HCT116 (cell line): ENCODE data around the gene LAGE3. TPM values are rescaled to one million over a fixed set of nuclear protein-coding genes. Genes with fewer than 3 reads are reported as not detected.

ENCODE experiments used
- ATAC-seq: fragments of 200-7000 bp; cut with Tn5 transposase; 2 replicates; pipeline ENCODE4 v1.9.1; 2020; ENCODE audit warnings: mild to moderate bottlenecking, moderate library complexity
- BruUV-seq: library from RNA; stranded (reverse); fragments of 400-500 nt; replicated peaks from 2 replicates; lab custom pipeline; 2021; lab: Mats Ljungman, UMichigan
- CTCF ChIA-PET: fragments of 300-600 bp; sonication (Branson Sonifier 250); formaldehyde crosslinking; loops from one replicate; lab custom pipeline; 2021; ENCODE audit warnings: antibody characterized with exemption; lab: Charles Lee
- POLR2A ChIA-PET: fragments of 300-600, 350-600 bp; sonication (Branson Sonifier 250); formaldehyde crosslinking; loops from one replicate; lab custom pipeline; 2021; ENCODE audit warnings: antibody characterized with exemption; lab: Charles Lee
- RAD21 ChIA-PET, 2 experiments: fragments of 300-600 bp; sonication (Branson Sonifier 250); formaldehyde crosslinking; loops; one replicate each; lab custom pipeline; 2023; ENCODE audit warnings: low total read pairs in 2 of 2; ENCODE audit not compliant: uncharacterized antibody in 2 of 2, unreplicated experiment in 2 of 2, low non-redundant PET in 1 of 2; lab: Charles Lee
- DNase-seq: peaks from one replicate; pipeline ENCODE4 v3.0.0-alpha.2; 2010; ENCODE audit warnings: low read depth, low spot score
- H2AFZ ChIP-seq: fragments of 200-600 bp; shearing (Covaris generic), sonication (generic); 2 replicates; pipeline ENCODE4 v1.6.1; 2017; ENCODE audit warnings: low read depth, mixed run types, mixed read lengths, antibody characterized with exemption, low read length; ENCODE audit not compliant: poor library complexity, severe bottlenecking
- H3K27ac ChIP-seq: 2 replicates; pipeline ENCODE4 v1.5.1; 2012; ENCODE audit warnings: low read depth, low read length
- H3K27me3 ChIP-seq: fragments of 200-600 bp; sonication (generic); 2 replicates; pipeline ENCODE4 v1.6.1; 2016; ENCODE audit warnings: mixed run types, low read length, mixed read lengths; ENCODE audit not compliant: insufficient read depth
- H3K36me3 ChIP-seq, 2 experiments: fragments of 200-500 bp in 1 of 2; fragments of 200-600 bp in 1 of 2; sonication (Bioruptor generic) in 1 of 2; sonication (generic) in 1 of 2; 2 replicates each; pipeline versions ENCODE4 v1.5.1 to v1.6.1; 2014 to 2016; ENCODE audit warnings: low read length in 2 of 2, inconsistent platforms in 1 of 2, mixed read lengths in 1 of 2, mixed run types in 1 of 2; ENCODE audit not compliant: insufficient read depth in 2 of 2, control insufficient read depth in 1 of 2
- H3K4me1 ChIP-seq, 2 experiments: fragments of 200-600 bp in 1 of 2; sonication (generic) in 1 of 2; 2 replicates each; pipeline versions ENCODE4 v1.5.1 to v1.6.1; 2012 to 2017; ENCODE audit warnings: low read length in 2 of 2, inconsistent platforms in 1 of 2, mild to moderate bottlenecking in 1 of 2, mixed read lengths in 1 of 2, mixed run types in 1 of 2, moderate library complexity in 1 of 2; ENCODE audit not compliant: insufficient read depth in 2 of 2, control insufficient read depth in 1 of 2
- H3K4me2 ChIP-seq: fragments of 200-600 bp; sonication (generic); 2 replicates; pipeline ENCODE4 v1.6.1; 2017; ENCODE audit warnings: mixed run types, low read length, mixed read lengths
- H3K4me3 ChIP-seq, 2 experiments: fragments of 200-600 bp in 1 of 2; sonication (generic) in 1 of 2; replicated peaks in 1 of 2; 2 replicates each; pipeline ENCODE4 v1.5.1; 2011 to 2016; ENCODE audit warnings: low read length in 2 of 2, control low read depth in 1 of 2, low read depth in 1 of 2, mild to moderate bottlenecking in 1 of 2, mixed read lengths in 1 of 2, mixed run types in 1 of 2
- H3K79me2 ChIP-seq: fragments of 200-600 bp; sonication (generic); 2 replicates; pipeline ENCODE4 v1.6.1; 2017; ENCODE audit warnings: mild to moderate bottlenecking, mixed run types, low read length, moderate library complexity, mixed read lengths; ENCODE audit not compliant: insufficient read depth
- H3K9ac ChIP-seq: fragments of 200-600 bp; sonication (generic); 2 replicates; pipeline ENCODE4 v1.6.1; 2016; ENCODE audit warnings: low read length, mixed read lengths
- H3K9me2 ChIP-seq: fragments of 200-600 bp; sonication (generic), shearing (Covaris generic); 2 replicates; pipeline ENCODE4 v1.6.1; 2017; ENCODE audit warnings: mixed run types, mild to moderate bottlenecking, moderate library complexity; ENCODE audit not compliant: insufficient read depth
- H3K9me3 ChIP-seq, 2 experiments: fragments of 200-500 bp in 1 of 2; fragments of 200-600 bp in 1 of 2; sonication (Bioruptor generic) in 1 of 2; sonication (generic) in 1 of 2; 2 replicates each; pipeline ENCODE4 v1.6.1; 2014 to 2017; ENCODE audit warnings: low read length in 2 of 2, mixed read lengths in 2 of 2, inconsistent platforms in 1 of 2, low read depth in 1 of 2, mild to moderate bottlenecking in 1 of 2, mixed run types in 1 of 2, moderate library complexity in 1 of 2; ENCODE audit not compliant: control insufficient read depth in 1 of 2, insufficient read depth in 1 of 2
- H4K20me1 ChIP-seq: fragments of 200-600 bp; sonication (generic), shearing (Covaris generic); 2 replicates; pipeline ENCODE4 v1.6.1; 2017; ENCODE audit warnings: mixed run types, mild to moderate bottlenecking, moderate library complexity; ENCODE audit not compliant: insufficient read depth
- CBX3 ChIP-seq: IDR thresholded peaks from 2 replicates; pipeline ENCODE4 v1.6.1; 2012; ENCODE audit warnings: low read depth
- EGR1 ChIP-seq: IDR thresholded peaks from 2 replicates; pipeline ENCODE4 v1.6.1; 2012; ENCODE audit warnings: low read depth
- ZFX ChIP-seq: fragments of 450-650 bp; IDR thresholded peaks from 2 replicates; pipeline ENCODE4 v1.6.1; 2017
- intact Hi-C: fragments of 100-400 bp; cut with micrococcal nuclease; formaldehyde crosslinking; loops from 2 replicates; pipeline ENCODE4 v1.10.0; 2022
- total RNA-seq: library from RNA; stranded (reverse); gene quantifications from one replicate; pipeline ENCODE4 v1.2.1, GENCODE V29; 2021; ENCODE audit not compliant: unreplicated experiment
- TF ChIP-seq, protein P1 (sequence below): IDR thresholded peaks from 2 replicates; pipeline ENCODE4 v1.6.1; 2011; ENCODE audit warnings: mild to moderate bottlenecking, low read length, moderate library complexity; ENCODE audit not compliant: insufficient replicate concordance; ENCODE audit errors: extremely low read depth
- TF ChIP-seq, protein P2 (sequence below): IDR thresholded peaks from 2 replicates; pipeline ENCODE4 v1.6.1; 2012; ENCODE audit warnings: low read depth

The LAGE3 gene
- total RNA-seq, 1 experiment from 2014 or later: 42.8 TPM

DNA sequence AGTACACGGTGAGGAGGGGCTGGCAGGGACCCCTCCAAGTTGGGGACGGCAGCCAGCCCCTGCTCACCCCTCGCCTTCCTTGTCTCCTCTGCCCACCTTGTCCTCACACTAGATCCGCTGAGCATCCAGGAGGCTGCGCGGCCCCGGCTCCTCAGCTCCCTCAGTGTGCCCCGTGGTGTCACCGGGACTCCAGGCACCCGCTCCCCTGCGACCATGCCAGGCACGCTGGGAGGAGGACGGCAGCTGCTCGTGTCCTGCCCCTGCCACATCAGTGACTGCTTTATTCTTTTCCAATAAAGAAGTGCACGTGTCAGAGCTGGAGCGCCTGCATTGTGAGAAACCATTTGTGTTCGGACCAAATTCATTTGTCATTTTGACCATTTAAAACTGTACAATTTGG lies 28.8 kb downstream of the LAGE3 start:
- intact Hi-C loops: no loop called here
- Histone ChIP-seq H3K9me2 (no peaks in the 10 kb centered on the region), H4K20me1 (no peaks in the 10 kb centered on the region), H3K79me2 (no peaks in the 10 kb centered on the region), H3K4me2 (no peak overlapping the region), H2AFZ (no peak overlapping the region)
- RAD21 ChIA-PET: no interaction called here
- TF ChIP-seq EGR1 (no peak), ZFX (no peak), CBX3 (no peak)
- TF ChIP-seq, protein P1, sequence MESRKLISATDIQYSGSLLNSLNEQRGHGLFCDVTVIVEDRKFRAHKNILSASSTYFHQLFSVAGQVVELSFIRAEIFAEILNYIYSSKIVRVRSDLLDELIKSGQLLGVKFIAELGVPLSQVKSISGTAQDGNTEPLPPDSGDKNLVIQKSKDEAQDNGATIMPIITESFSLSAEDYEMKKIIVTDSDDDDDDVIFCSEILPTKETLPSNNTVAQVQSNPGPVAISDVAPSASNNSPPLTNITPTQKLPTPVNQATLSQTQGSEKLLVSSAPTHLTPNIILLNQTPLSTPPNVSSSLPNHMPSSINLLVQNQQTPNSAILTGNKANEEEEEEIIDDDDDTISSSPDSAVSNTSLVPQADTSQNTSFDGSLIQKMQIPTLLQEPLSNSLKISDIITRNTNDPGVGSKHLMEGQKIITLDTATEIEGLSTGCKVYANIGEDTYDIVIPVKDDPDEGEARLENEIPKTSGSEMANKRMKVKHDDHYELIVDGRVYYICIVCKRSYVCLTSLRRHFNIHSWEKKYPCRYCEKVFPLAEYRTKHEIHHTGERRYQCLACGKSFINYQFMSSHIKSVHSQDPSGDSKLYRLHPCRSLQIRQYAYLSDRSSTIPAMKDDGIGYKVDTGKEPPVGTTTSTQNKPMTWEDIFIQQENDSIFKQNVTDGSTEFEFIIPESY: no peak
- TF ChIP-seq, protein P2, sequence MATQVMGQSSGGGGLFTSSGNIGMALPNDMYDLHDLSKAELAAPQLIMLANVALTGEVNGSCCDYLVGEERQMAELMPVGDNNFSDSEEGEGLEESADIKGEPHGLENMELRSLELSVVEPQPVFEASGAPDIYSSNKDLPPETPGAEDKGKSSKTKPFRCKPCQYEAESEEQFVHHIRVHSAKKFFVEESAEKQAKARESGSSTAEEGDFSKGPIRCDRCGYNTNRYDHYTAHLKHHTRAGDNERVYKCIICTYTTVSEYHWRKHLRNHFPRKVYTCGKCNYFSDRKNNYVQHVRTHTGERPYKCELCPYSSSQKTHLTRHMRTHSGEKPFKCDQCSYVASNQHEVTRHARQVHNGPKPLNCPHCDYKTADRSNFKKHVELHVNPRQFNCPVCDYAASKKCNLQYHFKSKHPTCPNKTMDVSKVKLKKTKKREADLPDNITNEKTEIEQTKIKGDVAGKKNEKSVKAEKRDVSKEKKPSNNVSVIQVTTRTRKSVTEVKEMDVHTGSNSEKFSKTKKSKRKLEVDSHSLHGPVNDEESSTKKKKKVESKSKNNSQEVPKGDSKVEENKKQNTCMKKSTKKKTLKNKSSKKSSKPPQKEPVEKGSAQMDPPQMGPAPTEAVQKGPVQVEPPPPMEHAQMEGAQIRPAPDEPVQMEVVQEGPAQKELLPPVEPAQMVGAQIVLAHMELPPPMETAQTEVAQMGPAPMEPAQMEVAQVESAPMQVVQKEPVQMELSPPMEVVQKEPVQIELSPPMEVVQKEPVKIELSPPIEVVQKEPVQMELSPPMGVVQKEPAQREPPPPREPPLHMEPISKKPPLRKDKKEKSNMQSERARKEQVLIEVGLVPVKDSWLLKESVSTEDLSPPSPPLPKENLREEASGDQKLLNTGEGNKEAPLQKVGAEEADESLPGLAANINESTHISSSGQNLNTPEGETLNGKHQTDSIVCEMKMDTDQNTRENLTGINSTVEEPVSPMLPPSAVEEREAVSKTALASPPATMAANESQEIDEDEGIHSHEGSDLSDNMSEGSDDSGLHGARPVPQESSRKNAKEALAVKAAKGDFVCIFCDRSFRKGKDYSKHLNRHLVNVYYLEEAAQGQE: no peak
- TF ChIP-seq, all 23 proteins: peak for 0
- Histone ChIP-seq H3K27ac (no peak overlapping the region), H3K27me3 (no peaks in the 10 kb centered on the region), H3K9ac (no peak overlapping the region), H3K9me3 (no peaks in the 10 kb centered on the region), H3K4me3 (no peak overlapping the region), H3K36me3 (no peaks in the 10 kb centered on the region), H3K4me1 (no peaks in the 10 kb centered on the region)
- ChIA-PET POLR2A (no interaction called here), CTCF (no interaction called here)
- ATAC-seq (no peak), DNase-seq (no peak)
- no TSS peak for BruUV-seq
